B cell (primary cell): ENCODE measurements around the gene FARP2. TPM values are rescaled to one million over a fixed set of nuclear protein-coding genes. Genes with fewer than 3 reads are reported as not detected.

ENCODE experiments used
- ATAC-seq: fragments of 200-7000 bp; cut with Tn5 transposase; one replicate; pipeline ENCODE4 v1.10.0; 2021; ENCODE audit warnings: low read depth, mild to moderate bottlenecking, moderate number of reproducible peaks, moderate library complexity
- CTCF ChIA-PET: fragments of 350-600 bp; sonication (Branson Sonifier 250); formaldehyde crosslinking; loops from one replicate; lab custom pipeline; 2021; ENCODE audit warnings: antibody characterized with exemption, inconsistent platforms; lab: Charles Lee
- POLR2A ChIA-PET: fragments of 350-600 bp; sonication (Branson Sonifier 250); formaldehyde crosslinking; loops from one replicate; lab custom pipeline; 2021; ENCODE audit warnings: antibody characterized with exemption; lab: Charles Lee
- DNase-seq: peaks from one replicate; pipeline ENCODE4 v3.0.0; 2013
- H2AFZ ChIP-seq: 2 replicates; pipeline ENCODE4 v1.6.1; 2012; ENCODE audit warnings: mild to moderate bottlenecking, low read depth, low read length; ENCODE audit not compliant: insufficient read depth, poor library complexity, severe bottlenecking
- H3K27ac ChIP-seq, 2 donors: 1 replicate in 1 of 2; 2 replicates in 1 of 2; pipeline ENCODE4 v1.5.1; 2012 to 2013; ENCODE audit warnings: low read length in 2 of 2, mild to moderate bottlenecking in 2 of 2, moderate library complexity in 1 of 2
- H3K27me3 ChIP-seq, 4 experiments: fragments of 200-600 bp in 1 of 4; sonication (generic) in 1 of 4; replicated peaks in 1 of 4; 1 replicate in 2 of 4; 2 replicates in 2 of 4; pipeline versions ENCODE4 v1.6.1 to v1.7.0; 2013 to 2016; ENCODE audit warnings: low read length in 3 of 4, mild to moderate bottlenecking in 2 of 4, mixed read lengths in 1 of 4, moderate library complexity in 1 of 4; ENCODE audit not compliant: insufficient read depth in 4 of 4, control insufficient read depth in 3 of 4; ENCODE audit errors: control extremely low read depth in 1 of 4
- H3K36me3 ChIP-seq, 2 experiments: replicated peaks in 1 of 2; 1 replicate in 1 of 2; 2 replicates in 1 of 2; pipeline versions ENCODE4 v1.6.1 to v1.7.1; 2013; ENCODE audit warnings: low read length in 1 of 2; ENCODE audit not compliant: insufficient read depth in 2 of 2, control insufficient read depth in 1 of 2; ENCODE audit errors: control extremely low read depth in 1 of 2, extremely low read depth in 1 of 2
- H3K4me1 ChIP-seq, 2 donors: fragments of 200-600 bp in 1 of 2; sonication (generic) in 1 of 2; 1 replicate in 1 of 2; 2 replicates in 1 of 2; pipeline versions ENCODE4 v1.5.1 to v1.6.1; 2013 to 2017; ENCODE audit warnings: low read length in 2 of 2; ENCODE audit not compliant: control insufficient read depth in 2 of 2, insufficient read depth in 2 of 2
- H3K4me2 ChIP-seq: replicated peaks from 2 replicates; pipeline ENCODE3; 2012; ENCODE audit warnings: mild to moderate bottlenecking, low read depth, low read length; ENCODE audit not compliant: poor library complexity, severe bottlenecking
- H3K4me3 ChIP-seq, 5 experiments: fragments of 200-600 bp in 1 of 5; sonication (generic) in 1 of 5; 1 replicate in 3 of 5; 2 replicates in 2 of 5; pipeline versions ENCODE4 v1.5.1 to v1.7.0; 2011 to 2016; ENCODE audit warnings: low read length in 4 of 5, mild to moderate bottlenecking in 4 of 5, low read depth in 2 of 5, control low read depth in 1 of 5, moderate library complexity in 1 of 5; ENCODE audit not compliant: insufficient read depth in 1 of 5; ENCODE audit errors: control extremely low read depth in 1 of 5, extremely low read depth in 1 of 5
- H3K79me2 ChIP-seq: fragments of 200-600 bp; sonication (generic); one replicate; pipeline ENCODE4 v1.6.0; 2016; ENCODE audit warnings: low read length; ENCODE audit not compliant: control insufficient read depth, insufficient read depth
- H3K9ac ChIP-seq: fragments of 200-600 bp; sonication (generic); 2 replicates; pipeline ENCODE4 v1.6.1; 2017; ENCODE audit warnings: mild to moderate bottlenecking, low read length, moderate library complexity
- H3K9me3 ChIP-seq, 3 donors: one replicate each; pipeline versions ENCODE4 v1.6.1 to v1.7.1; 2013; ENCODE audit warnings: low read length in 2 of 3; ENCODE audit not compliant: control insufficient read depth in 2 of 3, insufficient read depth in 1 of 3; ENCODE audit errors: control extremely low read depth in 1 of 3
- H4K20me1 ChIP-seq: 2 replicates; pipeline ENCODE4 v1.6.0; 2012; ENCODE audit warnings: mild to moderate bottlenecking, low read length; ENCODE audit not compliant: insufficient read depth, control insufficient read depth, poor library complexity, severe bottlenecking
- H3K27ac Mint-ChIP-seq: one replicate; pipeline ENCODE4 v1.8.0; 2021; ENCODE audit warnings: mixed read lengths
- H3K27me3 Mint-ChIP-seq: one replicate; pipeline ENCODE4 v1.8.0; 2021; ENCODE audit warnings: mixed read lengths
- H3K4me1 Mint-ChIP-seq: one replicate; pipeline ENCODE4 v1.8.0; 2021; ENCODE audit warnings: mixed read lengths
- H3K4me3 Mint-ChIP-seq: one replicate; pipeline ENCODE4 v1.8.0; 2021; ENCODE audit warnings: mixed read lengths
- H3K9me3 Mint-ChIP-seq: one replicate; pipeline ENCODE4 v1.8.0; 2022; ENCODE audit warnings: mixed read lengths; ENCODE audit not compliant: insufficient read depth
- EZH2 ChIP-seq: IDR thresholded peaks from 2 replicates; pipeline ENCODE4 v1.6.1; 2012; ENCODE audit warnings: borderline replicate concordance, low read depth, mild to moderate bottlenecking, moderate library complexity, low read length; ENCODE audit not compliant: insufficient read depth, poor library complexity, severe bottlenecking
- WGBS: methylation state at CpG from one replicate; pipeline ENCODE4 v1.1.5; 2013; ENCODE audit warnings: missing lambda C conversion rate; ENCODE audit not compliant: insufficient coverage; 5-methylcytosine and 5-hydroxymethylcytosine counted together
- intact Hi-C: fragments of 100-400 bp; cut with micrococcal nuclease; formaldehyde crosslinking; loops from one replicate; pipeline ENCODE4 v1.10.0; 2022
- polyA plus RNA-seq: library from polyadenylated mRNA; depleted of rRNA; stranded (reverse); fragments of >200 nt; gene quantifications from 2 replicates; pipeline ENCODE4 v1.2.3, GENCODE V29; 2012
- total RNA-seq, 2 donors: library from RNA; stranded (reverse); fragments of 120-200 nt in 1 of 2; gene quantifications; 1 replicate in 1 of 2; 2 replicates in 1 of 2; pipeline versions ENCODE4 v1.2.3 to v1.2.4, GENCODE V29; 2013 to 2022
- TF ChIP-seq, protein P1 (sequence below): fragments of 200-600 bp; IDR thresholded peaks from one replicate; pipeline ENCODE4 v1.8.0; 2022; ENCODE audit warnings: antibody characterized with exemption, mild to moderate bottlenecking

The FARP2 gene
- total and polyA plus RNA-seq, 2 donors (not counting 1 experiment from before 2014, with no cell fraction given): 37.1 to 114 TPM

DNA sequence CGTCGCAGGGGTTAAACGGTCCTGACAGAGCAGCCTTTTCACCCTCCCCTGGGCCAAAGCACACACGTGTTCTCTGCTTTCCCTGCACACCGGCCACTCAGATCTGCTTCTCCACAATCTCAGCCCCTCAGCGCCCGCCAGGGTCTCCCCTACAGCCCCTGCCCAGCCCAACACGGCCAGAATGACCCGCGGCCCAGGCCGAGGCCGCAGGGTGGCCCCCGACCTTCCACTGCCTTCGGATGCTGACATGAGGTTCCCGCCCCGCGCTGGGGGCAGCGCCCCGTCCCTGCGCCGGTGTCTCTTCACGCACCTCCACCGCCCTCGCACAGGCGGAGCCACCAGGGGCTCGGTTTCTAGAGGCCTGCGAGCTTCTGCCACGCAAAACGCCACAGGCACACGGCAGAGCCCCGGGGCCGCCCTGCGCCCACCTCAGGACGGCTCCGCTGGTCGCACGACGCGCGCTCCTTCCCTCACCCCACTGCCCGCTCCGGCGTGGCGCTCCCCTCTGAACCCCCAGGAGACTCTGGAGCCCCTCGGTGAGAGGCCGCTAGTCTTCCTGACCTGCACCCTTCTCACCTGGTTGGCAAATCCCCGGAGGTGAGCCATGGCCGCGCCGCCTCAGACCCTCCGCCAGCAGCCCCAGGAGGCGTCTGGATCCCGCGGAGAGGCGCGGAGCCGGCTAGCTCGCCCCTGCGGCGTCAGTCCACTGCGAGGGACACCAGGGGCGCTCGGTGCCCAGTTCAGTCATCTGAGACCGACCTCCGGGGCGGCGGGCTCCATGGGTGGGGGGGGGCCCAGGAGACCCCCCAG is 151.6 kb downstream of the FARP2 start:
- CTCF ChIA-PET: interaction anchor here (1.0 kb wide), 1 partner anchor 189 kb away, joined by 4 read pairs; no protein-coding TSS in a partner anchor
- H3K27ac Mint-ChIP-seq: peak overlapping the region; percentile 72

More for the DNA sequence above, 151.6 kb downstream of the FARP2 start:
- H3K9me3 ChIP-seq: peaks cover 0 to 3% (median 0%) of the 10 kb centered on the region in 3 donors
- peaks cover 24% of the 10 kb centered on the region for H3K4me1 Mint-ChIP-seq
- WGBS: 2% methylated on average over 67 of the region's 67 CpGs
- H3K9me3 Mint-ChIP-seq: no peaks in the 10 kb centered on the region
- peaks cover 15 to 20% of the 10 kb centered on the region in 2 donors for H3K4me1 ChIP-seq
- H2AFZ ChIP-seq: peak overlapping the region; percentile 94
- peaks cover 48% of the 10 kb centered on the region for H4K20me1 ChIP-seq
- peaks cover 45% of the 10 kb centered on the region for H3K79me2 ChIP-seq
- H3K4me3 Mint-ChIP-seq: peak overlapping the region; percentile 85
- H3K9ac ChIP-seq: peak overlapping the region; percentile 72
- POLR2A ChIA-PET: interaction anchor here (0.6 to 0.7 kb wide), 2 partner anchors 194 to 232 kb away, joined by 3 read pairs; no protein-coding TSS in a partner anchor
- intact Hi-C loops: loop anchor here (1.0 to 2.0 kb wide), 6 partner anchors 34 to 947 kb away; partner anchors contain the start of genes CAPN10 and DUSP28
- peak overlapping the region; percentile 34 to 78 (median 70) for H3K4me3 ChIP-seq
- H3K27me3 Mint-ChIP-seq: no peaks in the 10 kb centered on the region
- ATAC-seq (no peak), DNase-seq (peak; percentile 62)
- no peaks in the 10 kb centered on the region for H3K36me3 ChIP-seq
- peak overlapping the region; percentile 85 for H3K4me2 ChIP-seq
- no peak for TF ChIP-seq EZH2
- TF ChIP-seq, protein P1, sequence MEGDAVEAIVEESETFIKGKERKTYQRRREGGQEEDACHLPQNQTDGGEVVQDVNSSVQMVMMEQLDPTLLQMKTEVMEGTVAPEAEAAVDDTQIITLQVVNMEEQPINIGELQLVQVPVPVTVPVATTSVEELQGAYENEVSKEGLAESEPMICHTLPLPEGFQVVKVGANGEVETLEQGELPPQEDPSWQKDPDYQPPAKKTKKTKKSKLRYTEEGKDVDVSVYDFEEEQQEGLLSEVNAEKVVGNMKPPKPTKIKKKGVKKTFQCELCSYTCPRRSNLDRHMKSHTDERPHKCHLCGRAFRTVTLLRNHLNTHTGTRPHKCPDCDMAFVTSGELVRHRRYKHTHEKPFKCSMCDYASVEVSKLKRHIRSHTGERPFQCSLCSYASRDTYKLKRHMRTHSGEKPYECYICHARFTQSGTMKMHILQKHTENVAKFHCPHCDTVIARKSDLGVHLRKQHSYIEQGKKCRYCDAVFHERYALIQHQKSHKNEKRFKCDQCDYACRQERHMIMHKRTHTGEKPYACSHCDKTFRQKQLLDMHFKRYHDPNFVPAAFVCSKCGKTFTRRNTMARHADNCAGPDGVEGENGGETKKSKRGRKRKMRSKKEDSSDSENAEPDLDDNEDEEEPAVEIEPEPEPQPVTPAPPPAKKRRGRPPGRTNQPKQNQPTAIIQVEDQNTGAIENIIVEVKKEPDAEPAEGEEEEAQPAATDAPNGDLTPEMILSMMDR: no peak
- peak overlapping the region in 1 of 2 donors; percentile 68 for H3K27ac ChIP-seq
- no peaks in the 10 kb centered on the region for H3K27me3 ChIP-seq
